ENCODE measurements around the gene YY2.

The YY2 gene

GRCh38 chrX:21847342-21847741 lies 8.4 kb upstream of the YY2 start:
- H3K27ac ChIP-seq (ENCODE audit: poor library complexity, severe bottlenecking) = no peak overlapping the region
- no peak for ATAC-seq (ENCODE audit: low read depth)
- H3K27me3 ChIP-seq (ENCODE audit: insufficient read depth, poor library complexity, severe bottlenecking) = no peaks in the 10 kb centered on the region
- no peak for DNase-seq (ENCODE audit: low spot score)
- H3K4me1 ChIP-seq (ENCODE audit: insufficient read depth, poor library complexity, severe bottlenecking) = no peaks in the 10 kb centered on the region
- peaks cover 22% of the 10 kb centered on the region for H3K36me3 ChIP-seq (ENCODE audit: low read depth)
- H3K4me3 ChIP-seq (ENCODE audit: severe bottlenecking) = no peak overlapping the region
- no peaks in the 10 kb centered on the region for H3K9me3 ChIP-seq (ENCODE audit: severe bottlenecking)
- TF ChIP-seq CTCF (IDR thresholded peaks at IDR 0.05; ENCODE audit: poor library complexity, severe bottlenecking) = no peak

- DNase-seq (ENCODE audit: low spot score) (no peak), ATAC-seq (ENCODE audit: low read depth) (no peak)
- Histone ChIP-seq H3K36me3 (ENCODE audit: low read depth) (peaks cover 14% of the 10 kb centered on the region), H3K4me3 (ENCODE audit: severe bottlenecking) (no peak overlapping the region), H3K27me3 (ENCODE audit: insufficient read depth, poor library complexity, severe bottlenecking) (no peaks in the 10 kb centered on the region), H3K9me3 (ENCODE audit: severe bottlenecking) (no peaks in the 10 kb centered on the region), H3K27ac (ENCODE audit: poor library complexity, severe bottlenecking) (no peak overlapping the region), H3K4me1 (ENCODE audit: insufficient read depth, poor library complexity, severe bottlenecking) (no peaks in the 10 kb centered on the region)
- no peak for TF ChIP-seq CTCF (IDR thresholded peaks at IDR 0.05; ENCODE audit: poor library complexity, severe bottlenecking)
Measured at GRCh38 chrX:21853578-21853977, 2.2 kb upstream of the YY2 start.

- H3K9me3 ChIP-seq (ENCODE audit: severe bottlenecking) = no peaks in the 10 kb centered on the region
- H3K4me3 ChIP-seq (ENCODE audit: severe bottlenecking) = no peak overlapping the region
- TF ChIP-seq CTCF (IDR thresholded peaks at IDR 0.05; ENCODE audit: poor library complexity, severe bottlenecking) = no peak
- no peak for ATAC-seq (ENCODE audit: low read depth)
- no peaks in the 10 kb centered on the region for H3K27me3 ChIP-seq (ENCODE audit: insufficient read depth, poor library complexity, severe bottlenecking)
- no peak overlapping the region for H3K27ac ChIP-seq (ENCODE audit: poor library complexity, severe bottlenecking)
- no peak for DNase-seq (ENCODE audit: low spot score)
- H3K4me1 ChIP-seq (ENCODE audit: insufficient read depth, poor library complexity, severe bottlenecking) = no peaks in the 10 kb centered on the region
- H3K36me3 ChIP-seq (ENCODE audit: low read depth) = peaks cover 14% of the 10 kb centered on the region
Measured at GRCh38 chrX:21856504-21856903, 717 bp downstream of the YY2 start.

GRCh38 chrX:21863241-21863640 lies 7.5 kb downstream of the YY2 start:
- Histone ChIP-seq H3K27me3 (ENCODE audit: insufficient read depth, poor library complexity, severe bottlenecking) (no peaks in the 10 kb centered on the region), H3K9me3 (ENCODE audit: severe bottlenecking) (no peaks in the 10 kb centered on the region), H3K36me3 (ENCODE audit: low read depth) (no peaks in the 10 kb centered on the region), H3K27ac (ENCODE audit: poor library complexity, severe bottlenecking) (no peak overlapping the region), H3K4me3 (ENCODE audit: severe bottlenecking) (no peak overlapping the region), H3K4me1 (ENCODE audit: insufficient read depth, poor library complexity, severe bottlenecking) (no peaks in the 10 kb centered on the region)
- DNase-seq (ENCODE audit: low spot score) = no peak
- TF ChIP-seq CTCF (IDR thresholded peaks at IDR 0.05; ENCODE audit: poor library complexity, severe bottlenecking) = no peak
- ATAC-seq (ENCODE audit: low read depth) = no peak

GRCh38 chrX:21865436-21865835 lies 9.6 kb downstream of the YY2 start:
- H3K9me3 ChIP-seq (ENCODE audit: severe bottlenecking) = no peaks in the 10 kb centered on the region
- DNase-seq (ENCODE audit: low spot score) (no peak), ATAC-seq (ENCODE audit: low read depth) (no peak)
- no peak overlapping the region for H3K27ac ChIP-seq (ENCODE audit: poor library complexity, severe bottlenecking)
- no peak for TF ChIP-seq CTCF (IDR thresholded peaks at IDR 0.05; ENCODE audit: poor library complexity, severe bottlenecking)
- no peaks in the 10 kb centered on the region for H3K27me3 ChIP-seq (ENCODE audit: insufficient read depth, poor library complexity, severe bottlenecking)
- no peak overlapping the region for H3K4me3 ChIP-seq (ENCODE audit: severe bottlenecking)
- no peaks in the 10 kb centered on the region for H3K4me1 ChIP-seq (ENCODE audit: insufficient read depth, poor library complexity, severe bottlenecking)
- H3K36me3 ChIP-seq (ENCODE audit: low read depth) = no peaks in the 10 kb centered on the region
